Testis (tissue), 3 donors: Measurements from ENCODE around the gene ZSCAN30. TPM values are rescaled to one million over a fixed set of nuclear protein-coding genes. Genes with fewer than 3 reads are reported as not detected.

ENCODE experiments used
- DNase-seq: peaks from one replicate; pipeline ENCODE4 v3.0.0-alpha.2; 2019
- H3K27ac ChIP-seq, 2 donors: fragments of 200-600 bp; sonication (generic); one replicate each; pipeline ENCODE4 v1.5.1; 2019
- H3K27me3 ChIP-seq: fragments of 200-600 bp; sonication (generic); one replicate; pipeline ENCODE4 v1.5.1; 2019
- H3K36me3 ChIP-seq: fragments of 200-600 bp; sonication (generic); one replicate; pipeline ENCODE4 v1.5.1; 2017; ENCODE audit warnings: low read depth; ENCODE audit errors: missing control alignments
- H3K4me1 ChIP-seq: fragments of 200-600 bp; sonication (generic); one replicate; pipeline ENCODE4 v1.5.1; 2019
- H3K4me3 ChIP-seq, 2 donors: fragments of 200-600 bp; sonication (generic); one replicate each; pipeline ENCODE4 v1.5.1; 2017 to 2019
- H3K9me3 ChIP-seq: fragments of 200-600 bp; sonication (generic); one replicate; pipeline ENCODE4 v1.5.1; 2017
- CTCF ChIP-seq, 3 experiments: fragments of 450-650 bp in 2 of 3; fragments of 200-600 bp in 1 of 3; sonication (generic) in 1 of 3; IDR thresholded peaks; one replicate each; pipeline ENCODE4 v1.5.1; 2016 to 2019; ENCODE audit warnings: antibody characterized with exemption in 3 of 3, mild to moderate bottlenecking in 2 of 3, moderate library complexity in 1 of 3
- POLR2A ChIP-seq: fragments of 450-650 bp; IDR thresholded peaks from one replicate; pipeline ENCODE4 v1.6.1; 2017; ENCODE audit warnings: antibody characterized with exemption, mild to moderate bottlenecking, moderate library complexity
- WGBS, 2 donors: methylation state at CpG; one replicate each; pipeline ENCODE4 v1.1.5; 2018; 5-methylcytosine and 5-hydroxymethylcytosine counted together
- intact Hi-C: fragments of 100-400 bp; cut with DNase I; formaldehyde crosslinking; loops from one replicate; pipeline ENCODE4 v1.15.1; 2023; ENCODE audit warnings: low total_unique reads
- polyA plus RNA-seq: library from polyadenylated mRNA; stranded (reverse); fragments of 350-450 nt; fragmentation: Illumina TruSeq; extraction: RNeasy Lipid Tissue Mini Kit (QIAGEN cat#74804); gene quantifications from one replicate; pipeline ENCODE4 v1.2.3, GENCODE V29; 2014; ENCODE audit warnings: low read depth, low replicate concordance; ENCODE audit not compliant: insufficient read depth
- total RNA-seq, 2 donors: library from RNA; depleted of rRNA; stranded (reverse); fragments of >200 nt; gene quantifications; one replicate each; pipeline ENCODE4 v1.2.3, GENCODE V29; 2016

ZSCAN30 gene
- total and polyA plus RNA-seq, 3 donors from 2014 or later, result 15.9 to 31.5 (median 24.5) TPM

GRCh38 chr18:35303610-35304009 lies 13.6 kb upstream of the ZSCAN30 start:
- Histone ChIP-seq H3K27ac (no peak overlapping the region), H3K36me3 (no peaks in the 10 kb centered on the region), H3K4me1 (no peaks in the 10 kb centered on the region), H3K9me3 (no peaks in the 10 kb centered on the region), H3K27me3 (no peaks in the 10 kb centered on the region), H3K4me3 (no peak overlapping the region)
- TF ChIP-seq POLR2A (no peak), CTCF (IDR thresholded peaks at IDR 0.05) (no peak)
- intact Hi-C loops, result no loop called here
- DNase-seq, result no peak
- WGBS, 2 donors, result 93 to 95% methylated on average over 4 of the region's 4 CpGs

GRCh38 chr18:35296060-35296459 lies 6.0 kb upstream of the ZSCAN30 start:
- Histone ChIP-seq H3K36me3 (peaks cover 4% of the 10 kb centered on the region), H3K9me3 (no peaks in the 10 kb centered on the region), H3K4me3 (no peak overlapping the region), H3K27me3 (no peaks in the 10 kb centered on the region), H3K4me1 (peaks cover 3% of the 10 kb centered on the region), H3K27ac (no peak overlapping the region)
- intact Hi-C loops, result no loop called here
- 87 to 100% methylated on average over 2 of the region's 2 CpGs for WGBS, 2 donors
- DNase-seq, result no peak
- TF ChIP-seq POLR2A (no peak), CTCF (IDR thresholded peaks at IDR 0.05) (no peak)

- no peak for DNase-seq
- Histone ChIP-seq H3K9me3 (no peaks in the 10 kb centered on the region), H3K4me3 (no peak overlapping the region), H3K4me1 (peaks cover 7% of the 10 kb centered on the region), H3K27ac (no peak overlapping the region), H3K36me3 (peaks cover 4% of the 10 kb centered on the region), H3K27me3 (no peaks in the 10 kb centered on the region)
- WGBS, 2 donors, result 70 to 71% methylated on average over 2 of the region's 2 CpGs
- intact Hi-C loops, result no loop called here
- TF ChIP-seq POLR2A (no peak), CTCF (IDR thresholded peaks at IDR 0.05) (no peak)
These were observed 1.1 kb upstream of the ZSCAN30 start for GRCh38 chr18:35291166-35291565.

GRCh38 chr18:35289727-35290093 lies 319 bp downstream of the ZSCAN30 start:
- Histone ChIP-seq H3K27ac (peak overlapping the region; percentile 66 to 83), H3K4me3 (peak overlapping the region; percentile 71 to 83), H3K27me3 (no peaks in the 10 kb centered on the region), H3K4me1 (peaks cover 7% of the 10 kb centered on the region), H3K36me3 (peaks cover 2% of the 10 kb centered on the region), H3K9me3 (no peaks in the 10 kb centered on the region)
- peak; percentile 54 for DNase-seq
- intact Hi-C loops, result no loop called here
- 0 to 1% methylated on average over 8 of the region's 8 CpGs for WGBS, 2 donors
- TF ChIP-seq POLR2A, result no peak
- TF ChIP-seq CTCF (IDR thresholded peaks at IDR 0.05), result no peak

- Histone ChIP-seq H3K4me3 (peak overlapping the region; percentile 71 to 83), H3K36me3 (no peaks in the 10 kb centered on the region), H3K9me3 (no peaks in the 10 kb centered on the region), H3K27ac (peak overlapping the region; percentile 66 to 83), H3K4me1 (peaks cover 7% of the 10 kb centered on the region), H3K27me3 (no peaks in the 10 kb centered on the region)
- WGBS, 2 donors, result 2 to 5% methylated on average over 6 of the region's 6 CpGs
- intact Hi-C loops, result no loop called here
- TF ChIP-seq POLR2A, result no peak
- TF ChIP-seq CTCF (IDR thresholded peaks at IDR 0.05), result no peak
- DNase-seq, result no peak
These were observed 736 bp downstream of the ZSCAN30 start for GRCh38 chr18:35289293-35289692.
